ENCODE results near the gene XRCC3.

Gene XRCC3

DNA sequence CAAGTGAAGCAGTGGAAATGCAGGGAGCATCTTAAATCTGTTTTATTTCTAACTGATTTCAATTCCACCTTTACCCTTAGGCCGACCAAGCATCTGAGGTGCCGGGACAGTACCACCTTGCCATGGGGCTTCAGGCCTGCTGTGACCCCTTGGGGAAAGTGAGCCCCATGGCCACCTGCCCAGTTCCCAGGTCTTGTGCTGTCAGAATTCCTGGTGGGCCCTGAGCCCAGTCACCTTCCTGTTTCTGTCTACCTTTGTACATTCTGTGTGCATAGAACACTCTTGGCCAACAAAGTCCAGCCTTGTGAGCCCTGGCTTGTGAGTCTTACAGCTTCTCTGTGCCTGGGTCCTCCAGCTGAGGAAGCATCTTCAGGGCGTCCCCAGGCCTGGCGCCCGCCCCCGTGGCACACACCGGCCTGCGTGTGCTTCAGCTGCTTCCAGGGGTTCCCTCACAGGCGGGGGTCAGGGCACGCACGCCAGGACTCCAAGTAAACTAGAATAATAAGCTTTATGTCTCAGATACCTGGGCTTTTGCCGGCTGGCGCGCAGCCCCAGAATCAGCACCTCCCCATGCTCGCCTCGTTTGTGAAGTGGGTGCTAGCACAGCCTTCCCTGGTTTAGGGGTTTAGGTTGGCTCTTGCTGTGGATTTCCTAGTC lies 10.6 kb upstream of the XRCC3 start:
- DNase-seq (ENCODE audit: low read depth): no peak

DNA sequence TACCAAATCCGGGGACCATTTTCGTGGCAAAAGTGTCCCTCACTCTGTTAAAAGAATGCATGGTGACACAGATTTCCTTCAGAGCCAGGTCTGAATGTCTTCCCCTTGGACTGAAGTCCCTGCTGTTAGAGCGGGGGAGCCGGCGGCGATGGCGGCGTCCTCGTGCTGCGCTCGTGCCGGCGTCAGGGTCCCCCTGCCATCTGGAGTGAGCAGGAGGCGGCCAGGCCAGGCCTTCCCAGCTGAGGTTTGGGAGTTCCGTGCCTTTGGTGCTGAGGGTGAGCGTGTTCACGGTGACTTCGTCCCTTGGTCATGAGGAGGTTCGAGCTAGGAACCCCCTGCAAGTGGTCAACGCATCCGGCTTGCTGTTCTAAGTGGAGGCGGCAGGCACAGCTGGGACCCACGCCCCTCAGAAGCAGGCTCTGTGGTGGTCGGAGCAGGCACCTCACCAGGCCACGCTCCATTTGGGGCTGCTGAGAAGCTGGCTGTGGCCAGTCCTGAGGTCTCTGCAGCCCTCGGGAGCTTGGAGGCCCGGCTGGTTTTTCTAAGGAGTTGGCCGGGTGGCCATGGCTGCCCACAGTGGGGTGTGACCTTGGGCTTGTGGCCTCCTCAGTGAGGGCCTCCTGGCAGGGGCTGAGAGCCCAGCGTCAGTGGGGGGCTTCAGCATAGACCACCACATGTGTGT lies 9.9 kb upstream of the XRCC3 start:
- DNase-seq (ENCODE audit: low read depth): no peak

DNA sequence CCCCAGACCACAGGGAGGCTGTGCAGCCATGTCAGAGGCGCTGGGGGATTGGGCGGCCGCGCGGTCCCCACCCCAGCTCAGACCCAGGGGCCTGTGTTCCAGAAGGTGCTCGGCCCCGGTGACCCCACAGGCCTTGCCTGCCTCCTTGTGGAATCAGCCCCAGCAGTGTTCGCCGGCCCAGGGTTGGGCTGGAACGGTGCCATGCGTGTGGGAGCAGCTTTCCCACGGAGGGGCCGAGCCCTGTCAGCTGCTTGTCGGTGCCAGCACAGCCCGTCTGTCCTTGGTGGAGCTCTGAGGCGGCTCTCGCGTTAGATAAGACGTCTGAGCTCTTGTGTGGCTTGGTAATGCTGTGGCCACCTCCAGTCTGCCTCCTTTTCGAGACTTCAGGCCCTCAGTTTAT lies 8.9 kb upstream of the XRCC3 start:
- no peak for DNase-seq (ENCODE audit: low read depth)

DNA sequence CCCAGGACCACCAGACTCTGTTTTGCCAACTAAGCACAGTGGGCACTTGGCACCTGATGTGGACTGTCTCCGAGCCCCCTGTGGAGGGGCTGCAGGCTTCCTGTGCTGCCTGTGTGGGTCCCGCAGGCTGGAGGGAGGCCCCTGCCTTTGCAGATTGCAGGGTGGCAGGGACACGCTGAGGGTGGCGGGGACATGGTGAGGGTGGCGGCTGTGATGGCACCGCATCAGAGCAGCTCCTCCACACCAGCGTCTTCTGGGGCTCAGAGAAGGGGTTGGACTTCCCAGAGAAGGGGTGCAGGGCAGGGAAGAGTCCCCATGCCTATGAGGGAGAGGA lies 8.5 kb upstream of the XRCC3 start:
- no peak for DNase-seq (ENCODE audit: low read depth)

DNA sequence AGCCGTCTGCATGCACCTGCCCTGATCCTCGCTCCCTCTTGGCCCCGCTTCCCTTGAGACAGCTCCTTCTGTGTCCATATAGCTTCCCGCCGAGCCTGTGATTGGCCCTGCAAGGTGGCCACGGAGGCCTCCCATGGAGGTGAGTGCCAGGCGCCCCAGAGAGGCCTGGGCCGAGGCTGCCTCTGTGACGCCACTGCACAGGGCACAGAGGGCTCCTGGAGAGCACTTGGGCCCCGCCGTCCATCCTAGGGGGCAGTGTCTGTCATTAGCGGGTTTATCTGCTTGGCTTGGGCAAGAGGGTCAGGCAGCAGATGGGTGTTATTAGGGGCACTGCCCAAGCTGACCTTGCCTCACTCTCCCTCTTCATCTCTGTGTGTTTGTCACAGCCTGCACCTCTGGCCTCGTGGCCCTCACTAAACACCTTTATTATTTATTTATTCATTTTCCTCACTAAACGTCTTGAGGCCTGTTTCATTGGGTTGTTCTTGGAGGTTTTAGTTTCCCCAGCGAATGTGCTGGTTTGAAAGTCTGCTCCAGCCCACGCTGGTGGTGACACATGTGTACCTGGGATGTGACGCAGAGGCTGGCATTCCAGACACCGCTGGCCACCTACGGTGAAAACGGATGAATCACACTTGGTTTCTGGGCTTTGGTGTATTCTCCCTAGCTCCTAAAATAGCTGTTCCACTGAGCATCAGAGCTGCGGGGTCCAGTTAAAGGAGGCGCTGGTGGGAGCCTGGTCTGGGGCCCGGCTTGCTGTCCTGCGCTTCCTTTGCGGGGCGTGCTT lies 6.3 kb upstream of the XRCC3 start:
- no peak for DNase-seq (ENCODE audit: low read depth)

DNA sequence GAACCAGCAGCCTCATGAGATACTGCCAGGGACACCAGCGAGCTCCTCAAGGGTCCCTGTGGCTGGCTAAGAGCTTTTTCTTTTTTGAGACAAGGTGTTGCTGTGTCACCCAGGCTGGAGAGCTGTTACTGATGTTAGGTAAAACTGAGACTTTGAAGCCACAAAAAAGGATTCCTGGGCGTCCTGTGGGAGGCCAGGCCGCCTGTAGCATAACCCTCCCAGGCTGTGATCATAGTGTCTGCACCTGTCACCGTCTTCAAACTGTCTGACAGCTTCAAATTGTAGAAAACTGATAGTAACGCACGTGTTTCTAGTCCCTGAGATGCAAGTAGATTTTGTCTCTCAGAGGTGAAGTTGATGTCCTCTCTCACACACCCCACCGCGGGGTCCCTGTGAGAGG lies 4.5 kb upstream of the XRCC3 start:
- DNase-seq (ENCODE audit: low read depth): no peak

DNA sequence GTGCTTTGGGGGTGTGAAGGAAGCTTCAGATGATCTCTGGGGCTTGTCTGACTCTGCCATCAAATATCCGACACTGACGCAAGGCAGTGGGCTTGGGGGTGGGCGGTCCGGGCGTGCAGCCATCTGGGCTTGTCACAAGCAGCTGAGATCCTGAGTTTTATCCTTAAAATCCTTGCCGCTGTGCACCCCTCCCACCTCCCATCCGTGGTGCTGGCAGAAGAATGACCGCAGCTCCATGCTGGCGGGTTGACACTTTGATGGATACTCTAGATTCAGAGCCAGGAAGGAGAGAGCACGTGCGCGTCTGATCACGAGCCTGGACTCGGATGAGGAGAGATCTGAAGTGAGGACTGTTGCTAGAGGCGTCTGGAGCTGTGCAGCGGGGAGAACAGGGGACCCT lies 3.3 kb upstream of the XRCC3 start:
- no peak for DNase-seq (ENCODE audit: low read depth)

DNA sequence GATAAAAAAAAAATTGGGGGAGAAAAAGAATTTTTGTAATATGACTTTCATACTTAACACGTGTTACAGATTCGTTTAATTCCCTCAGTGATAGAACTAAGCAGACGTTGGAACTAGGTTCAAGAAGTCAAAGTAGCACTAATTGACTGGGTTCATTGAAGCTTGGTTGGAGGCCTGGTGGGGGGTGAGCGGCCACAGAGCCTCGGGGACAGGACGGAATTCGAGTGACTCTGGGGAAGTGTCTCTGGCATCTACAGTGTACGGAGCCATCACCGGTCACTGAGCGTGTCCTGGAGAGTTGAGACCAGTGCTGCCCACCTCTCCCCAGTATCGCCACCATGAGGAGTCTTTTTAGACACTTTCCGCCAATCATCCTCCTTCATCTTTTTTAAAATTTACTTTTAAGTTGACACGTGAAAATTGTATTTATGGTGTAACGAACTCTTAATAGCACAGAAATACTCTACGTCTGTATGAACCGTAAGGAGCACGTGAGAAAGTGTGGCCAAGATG lies 1.7 kb upstream of the XRCC3 start:
- no peak for DNase-seq (ENCODE audit: low read depth)

DNA sequence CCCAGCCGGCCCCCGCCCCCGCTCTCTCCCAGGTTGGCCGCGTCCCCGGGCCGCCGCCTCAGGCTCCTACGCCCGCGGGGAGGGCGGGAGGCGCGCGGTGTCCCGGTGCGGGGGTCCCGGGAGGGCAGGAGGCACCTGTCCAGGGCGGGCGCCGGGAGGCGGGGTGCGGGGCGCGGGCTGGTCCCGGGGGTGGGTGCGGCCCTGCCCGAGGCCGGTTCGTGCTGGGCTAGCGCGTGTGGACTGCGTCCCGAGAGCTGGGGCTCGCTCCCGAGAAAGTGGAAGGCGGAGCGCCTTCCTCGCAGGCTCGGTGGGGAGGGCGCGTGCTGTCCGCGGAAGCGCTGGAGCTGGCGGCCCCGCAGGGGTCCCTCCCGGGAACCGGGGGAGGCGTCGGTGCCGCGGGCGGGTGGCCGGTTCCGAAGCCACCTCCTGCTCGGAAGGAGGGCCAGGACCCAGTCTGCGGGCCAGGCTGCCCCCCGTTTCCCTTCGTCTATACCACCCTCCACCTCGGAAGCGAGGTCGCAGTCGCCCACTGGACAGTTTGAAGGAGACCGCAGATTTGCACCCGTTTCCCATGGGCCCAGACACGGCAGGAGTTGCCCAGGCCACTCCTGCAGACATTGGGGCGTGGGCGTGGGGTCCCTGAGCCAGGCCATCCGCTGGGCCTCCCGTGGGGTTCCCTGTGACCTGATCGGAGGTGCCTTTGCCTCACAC lies 995 bp upstream of the XRCC3 start:
- no peak for DNase-seq (ENCODE audit: low read depth)

DNA sequence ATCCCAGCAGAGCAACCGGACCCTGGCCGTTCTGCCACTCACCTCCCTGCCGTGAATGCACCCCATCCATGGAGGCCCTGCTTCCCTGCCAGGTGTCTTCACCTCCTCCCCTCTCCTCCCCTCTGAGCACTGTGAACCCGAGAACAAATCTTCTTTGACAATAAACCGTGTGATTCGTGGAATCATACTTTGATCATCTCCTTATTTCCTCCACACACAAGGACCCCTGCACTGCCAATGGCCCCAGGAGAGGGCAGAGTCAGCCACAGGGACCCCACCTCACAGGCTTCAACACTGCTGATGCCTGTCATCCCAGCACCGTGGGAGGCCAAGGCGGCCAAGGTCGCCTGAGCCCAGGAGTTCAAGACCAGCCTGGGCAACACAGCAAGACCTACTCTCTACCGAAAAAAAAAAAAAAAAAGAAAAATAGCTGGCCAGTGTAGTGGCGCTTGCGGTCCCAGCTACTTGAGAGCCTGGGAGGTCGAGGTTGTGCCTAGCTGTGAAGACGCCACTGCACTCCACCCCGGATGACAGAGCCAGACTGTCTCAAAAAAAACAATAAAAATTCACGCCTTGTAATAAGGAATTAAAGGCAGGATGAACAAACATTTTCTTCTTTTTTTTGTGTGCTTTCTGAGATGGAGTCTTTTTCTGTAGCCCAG lies 1.1 kb downstream of the XRCC3 start:
- no peak for DNase-seq (ENCODE audit: low read depth)

DNA sequence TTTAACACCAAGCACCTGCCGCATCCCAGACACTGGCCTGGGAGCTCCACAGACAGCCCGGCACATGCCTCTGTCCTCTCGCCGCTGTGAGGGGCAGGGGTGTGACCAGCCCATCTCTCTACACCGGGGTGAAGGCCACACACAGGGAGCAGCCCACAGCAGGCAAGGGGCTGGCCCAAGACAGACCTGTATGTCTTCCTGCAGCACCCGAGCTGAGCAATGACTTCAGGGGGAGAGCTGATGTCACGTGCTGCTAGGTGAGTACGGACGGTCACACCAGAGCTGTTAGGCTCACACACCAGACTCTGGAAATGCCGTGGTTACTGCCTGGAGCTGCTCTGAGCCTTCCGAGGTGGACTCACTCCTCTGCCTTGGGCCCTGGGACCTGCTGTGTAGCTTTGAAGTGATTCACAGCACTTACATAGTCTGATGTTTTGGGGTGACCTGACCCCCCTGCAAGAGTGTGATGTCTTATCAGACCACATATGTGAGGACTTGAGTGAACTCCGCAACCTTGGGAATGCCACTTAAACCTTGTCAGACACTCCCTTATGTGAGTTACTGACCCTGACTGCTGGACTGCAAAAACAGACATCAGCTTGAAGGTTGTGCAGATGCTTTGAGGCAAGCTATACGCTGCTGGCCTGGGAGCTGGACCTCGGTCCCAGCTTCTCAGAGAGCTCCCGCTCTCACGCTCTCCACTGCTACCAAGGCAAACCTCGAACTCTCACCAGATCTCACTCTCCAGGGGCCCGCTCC lies 1.8 kb downstream of the XRCC3 start:
- no peak for DNase-seq (ENCODE audit: low read depth)

DNA sequence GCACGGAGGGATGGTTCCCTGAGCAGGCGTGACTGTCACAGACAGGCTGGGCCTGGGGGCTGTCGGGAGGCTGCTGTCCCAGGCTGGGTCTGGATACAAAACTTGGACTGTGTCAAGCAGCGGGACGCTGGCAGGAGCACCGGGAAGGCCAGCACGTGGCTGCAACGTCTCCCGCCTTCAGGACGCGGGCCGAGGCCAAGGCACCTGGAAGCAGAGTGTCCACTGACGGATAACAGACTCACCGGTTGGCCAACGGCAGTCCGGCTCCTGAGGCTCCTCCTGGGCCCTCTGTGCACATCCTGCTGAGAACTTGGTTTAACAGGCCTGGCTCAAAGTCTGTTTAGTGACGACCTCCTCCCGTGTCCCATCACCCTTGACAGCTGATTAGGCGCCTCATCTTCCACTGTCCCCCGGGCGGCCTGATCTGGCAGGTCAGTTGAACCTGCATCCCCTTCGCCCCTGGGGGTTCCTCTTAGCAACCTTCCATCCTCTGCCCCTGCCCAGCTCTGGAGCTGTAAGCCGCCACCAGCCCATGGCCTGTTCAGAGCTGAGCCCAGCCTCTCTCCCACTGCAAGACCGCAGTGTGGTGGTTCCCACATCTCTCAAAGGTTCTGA lies 2.5 kb downstream of the XRCC3 start:
- no peak for DNase-seq (ENCODE audit: low read depth)

DNA sequence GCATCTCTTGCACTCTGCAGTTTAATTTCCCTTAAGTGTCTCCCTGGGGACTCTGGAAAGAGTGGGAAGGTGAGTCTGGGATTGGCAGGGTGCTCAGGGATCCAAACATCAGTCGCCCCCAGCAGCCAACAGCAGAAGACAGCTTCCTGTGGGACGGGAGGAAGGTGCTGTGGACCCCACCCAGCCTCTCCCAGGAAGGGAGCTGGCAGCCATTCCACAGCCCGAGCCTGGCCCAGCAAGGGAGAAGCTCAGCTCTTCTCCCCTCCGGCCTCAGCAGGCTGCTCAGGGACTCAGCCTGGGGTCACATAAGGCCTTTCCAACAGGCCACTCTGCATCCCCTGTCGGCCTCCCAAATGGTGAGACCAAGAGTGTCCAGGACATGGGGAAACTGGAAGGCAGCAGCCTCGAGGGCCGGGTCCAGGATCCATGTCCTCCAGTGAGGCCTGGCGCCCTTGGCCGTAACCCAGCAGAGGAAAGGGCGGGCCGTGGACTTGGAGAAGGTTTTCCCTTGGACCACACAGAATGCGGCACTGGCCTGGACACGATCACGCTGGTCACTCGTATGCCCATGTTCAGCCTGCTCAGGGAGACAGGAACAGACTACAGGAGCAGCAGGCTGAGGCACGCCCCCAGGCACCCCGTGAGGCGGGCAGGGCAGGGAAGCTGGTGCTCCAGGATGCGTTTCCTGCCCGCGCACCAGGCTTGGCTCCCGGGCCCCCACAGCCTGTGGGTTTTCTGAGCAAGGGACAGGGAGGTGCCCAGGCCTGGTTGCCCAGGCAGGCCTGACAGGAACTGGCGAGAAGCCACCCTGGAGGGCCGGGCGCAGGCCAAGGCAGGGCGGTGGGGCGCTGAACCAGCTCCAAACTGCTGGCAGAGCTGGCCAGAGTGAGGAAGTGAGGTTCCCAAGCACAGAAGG lies 3.5 kb downstream of the XRCC3 start:
- no peak for DNase-seq (ENCODE audit: low read depth)

DNA sequence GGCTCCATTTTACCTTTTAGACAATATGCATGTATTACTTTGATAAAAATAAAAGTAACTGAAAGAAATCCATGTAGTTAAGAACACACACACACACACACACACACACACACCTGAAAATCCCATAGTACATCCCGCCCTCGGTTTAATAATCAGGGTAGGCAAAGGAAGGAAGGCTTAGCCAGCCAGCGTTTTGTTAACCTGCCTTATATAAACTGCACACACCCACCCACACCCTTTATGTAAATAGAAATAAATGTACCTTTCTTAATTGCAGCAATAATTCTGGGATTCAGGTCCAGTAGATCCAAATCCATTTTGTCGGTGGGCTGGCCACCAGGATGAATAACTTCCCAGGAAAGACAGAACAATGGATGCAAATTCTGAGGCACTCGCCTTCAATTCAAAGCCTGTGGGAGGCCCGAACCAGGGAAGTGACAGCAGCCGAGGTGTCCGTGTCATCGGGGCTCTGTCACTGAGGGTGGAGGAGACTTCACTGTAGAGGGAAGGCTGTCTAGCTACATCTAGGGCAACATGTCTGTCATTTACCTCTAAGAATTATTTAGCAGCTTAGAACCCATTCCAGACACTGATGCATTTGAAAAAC lies 4.4 kb downstream of the XRCC3 start:
- no peak for DNase-seq (ENCODE audit: low read depth)

DNA sequence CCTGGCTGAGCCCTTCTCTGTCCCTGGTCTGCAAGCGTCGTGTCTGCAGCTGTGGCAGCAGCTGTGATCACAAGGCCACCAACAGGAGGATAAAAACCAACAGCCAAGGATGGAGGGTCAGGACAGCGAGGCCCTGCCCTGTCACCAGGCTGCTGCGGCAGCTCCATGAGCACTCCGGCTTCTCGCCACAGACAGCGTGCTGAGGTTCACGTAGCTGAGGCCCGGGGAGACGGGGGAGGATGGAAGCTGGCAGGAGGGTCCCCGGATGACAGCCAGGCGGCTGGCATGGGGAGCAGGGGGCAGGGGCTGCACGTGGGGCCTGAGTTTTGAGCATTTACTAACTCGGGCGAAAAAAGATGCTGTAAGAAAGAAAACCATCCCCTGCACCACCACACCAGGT lies 5.4 kb downstream of the XRCC3 start:
- no peak for DNase-seq (ENCODE audit: low read depth)

DNA sequence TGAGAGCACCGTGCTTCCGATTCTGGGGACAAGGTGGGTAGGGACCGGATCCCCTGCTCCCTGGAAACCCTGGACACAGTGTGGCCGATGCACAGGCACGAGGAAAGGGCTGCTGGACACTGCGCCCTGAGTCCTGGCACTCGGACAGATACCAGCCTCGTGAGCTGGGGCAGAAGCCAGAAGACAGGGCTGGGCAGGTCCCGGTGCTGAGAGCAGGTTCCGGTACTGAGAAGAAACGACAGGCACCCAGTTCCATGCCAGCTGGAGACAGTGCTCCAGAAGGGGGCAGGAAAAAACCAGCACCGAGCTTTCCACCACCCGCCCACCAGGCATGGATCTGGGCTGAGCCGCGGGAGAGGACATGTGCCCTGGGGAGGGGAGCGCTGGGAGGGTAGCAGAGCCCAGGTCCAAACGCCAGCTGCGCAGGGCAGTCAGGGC lies 6.5 kb downstream of the XRCC3 start:
- DNase-seq (ENCODE audit: low read depth): no peak

DNA sequence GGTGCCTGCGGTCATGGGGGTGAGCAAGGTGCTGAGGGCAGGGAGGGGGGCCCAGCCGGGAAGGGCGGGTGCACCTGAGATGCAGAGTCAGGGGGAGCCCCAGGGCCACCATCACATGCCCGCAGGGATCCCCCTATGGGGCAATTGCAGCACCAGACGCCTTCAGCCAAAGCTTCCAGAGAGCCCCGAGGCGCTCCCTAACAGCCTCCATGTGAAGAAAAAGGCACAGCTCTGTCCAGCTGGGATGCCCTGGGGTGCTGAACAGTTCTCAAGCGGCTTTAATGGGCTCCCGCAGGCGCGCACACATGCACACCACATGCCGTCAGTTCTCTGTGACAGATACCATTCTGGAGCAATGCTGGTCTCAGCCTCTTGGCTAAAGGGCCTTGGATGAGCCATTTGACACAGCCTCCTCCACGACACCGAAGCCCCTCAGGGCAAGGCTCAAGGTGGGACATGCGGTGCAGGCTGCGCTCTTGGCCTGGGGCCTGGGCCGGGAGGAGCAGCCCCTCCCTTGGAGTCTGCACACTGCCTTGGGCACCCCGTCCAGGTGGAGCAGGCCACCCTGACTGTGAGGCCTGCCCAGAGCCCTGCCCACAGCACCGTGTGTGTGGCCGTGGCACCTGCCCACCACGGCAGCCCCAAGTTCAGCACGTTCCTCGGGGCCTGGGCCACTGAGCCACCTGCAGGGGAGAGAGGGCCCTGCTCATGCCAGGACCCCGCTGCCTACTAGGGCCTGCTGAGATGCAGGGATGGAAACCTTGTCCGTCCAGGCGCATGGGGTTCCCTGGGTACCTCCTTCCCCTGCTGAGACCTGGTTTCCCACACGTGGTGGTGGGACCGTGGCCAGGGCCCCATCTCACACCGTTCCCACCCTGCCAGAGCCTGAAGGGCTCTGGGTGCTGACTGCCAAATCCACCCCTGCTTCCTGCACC lies 7.7 kb downstream of the XRCC3 start:
- DNase-seq (ENCODE audit: low read depth): no peak
